ENCODE results near the gene COMMD1. TPM values are rescaled to one million over a fixed set of nuclear protein-coding genes. Genes with fewer than 3 reads are reported as not detected.
A peak's percentile ranks its signal among the peaks of the same experiment; 100 is the strongest.
"Not testable (repeated sequence)": the region's sequence is repeated elsewhere in the genome, so short reads cannot be mapped to it uniquely, and the experiment has no call there.

The COMMD1 gene
- total RNA-seq, 1 donor = 60.7 TPM

DNA sequence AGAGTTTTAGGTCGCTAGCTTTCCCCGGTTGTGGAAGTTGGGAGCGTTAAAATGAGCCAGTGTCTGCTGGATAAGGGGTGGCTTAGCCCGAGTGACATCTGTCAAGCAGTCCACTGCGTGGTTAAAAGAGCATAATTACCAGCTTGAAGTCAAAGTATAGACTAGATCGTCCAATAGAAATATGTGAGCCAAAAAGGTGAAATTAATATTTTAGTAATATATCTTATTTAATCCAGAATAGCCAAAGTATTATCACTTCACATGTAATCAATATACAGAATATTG lies 654 bp downstream of the COMMD1 start:
- no peak for DNase-seq (ENCODE audit: low read depth)
- TF ChIP-seq, protein P1, sequence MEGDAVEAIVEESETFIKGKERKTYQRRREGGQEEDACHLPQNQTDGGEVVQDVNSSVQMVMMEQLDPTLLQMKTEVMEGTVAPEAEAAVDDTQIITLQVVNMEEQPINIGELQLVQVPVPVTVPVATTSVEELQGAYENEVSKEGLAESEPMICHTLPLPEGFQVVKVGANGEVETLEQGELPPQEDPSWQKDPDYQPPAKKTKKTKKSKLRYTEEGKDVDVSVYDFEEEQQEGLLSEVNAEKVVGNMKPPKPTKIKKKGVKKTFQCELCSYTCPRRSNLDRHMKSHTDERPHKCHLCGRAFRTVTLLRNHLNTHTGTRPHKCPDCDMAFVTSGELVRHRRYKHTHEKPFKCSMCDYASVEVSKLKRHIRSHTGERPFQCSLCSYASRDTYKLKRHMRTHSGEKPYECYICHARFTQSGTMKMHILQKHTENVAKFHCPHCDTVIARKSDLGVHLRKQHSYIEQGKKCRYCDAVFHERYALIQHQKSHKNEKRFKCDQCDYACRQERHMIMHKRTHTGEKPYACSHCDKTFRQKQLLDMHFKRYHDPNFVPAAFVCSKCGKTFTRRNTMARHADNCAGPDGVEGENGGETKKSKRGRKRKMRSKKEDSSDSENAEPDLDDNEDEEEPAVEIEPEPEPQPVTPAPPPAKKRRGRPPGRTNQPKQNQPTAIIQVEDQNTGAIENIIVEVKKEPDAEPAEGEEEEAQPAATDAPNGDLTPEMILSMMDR (IDR thresholded peaks at IDR 0.05; ENCODE audit: insufficient read depth, low read length) = no peak
- H3K4me3 ChIP-seq (ENCODE audit: low read depth, low read length) = peak overlapping the region; percentile 95

DNA sequence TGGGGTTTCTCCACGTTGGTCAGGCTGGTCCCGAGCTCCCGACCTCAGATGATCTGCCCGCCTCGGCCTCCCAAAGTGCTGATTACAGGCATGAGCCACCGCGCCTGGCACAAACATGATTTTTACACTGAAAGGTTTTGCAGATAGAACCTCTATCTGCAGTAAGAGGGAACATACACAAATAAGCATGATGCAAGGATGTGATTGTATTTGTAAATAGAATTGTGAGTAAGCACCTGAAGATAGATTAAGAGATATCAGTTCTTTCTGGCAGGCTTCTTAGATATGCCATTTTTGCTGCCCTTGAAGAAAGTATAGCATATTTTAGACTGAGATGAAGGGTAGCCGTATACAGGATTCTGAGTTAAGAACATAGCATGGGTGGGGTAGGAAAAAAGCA lies 3.6 kb downstream of the COMMD1 start:
- no peak for DNase-seq (ENCODE audit: low read depth)
- TF ChIP-seq, protein P1 (IDR thresholded peaks at IDR 0.05; ENCODE audit: insufficient read depth, low read length) = no peak
- no peak overlapping the region for H3K4me3 ChIP-seq (ENCODE audit: low read depth, low read length)

DNA sequence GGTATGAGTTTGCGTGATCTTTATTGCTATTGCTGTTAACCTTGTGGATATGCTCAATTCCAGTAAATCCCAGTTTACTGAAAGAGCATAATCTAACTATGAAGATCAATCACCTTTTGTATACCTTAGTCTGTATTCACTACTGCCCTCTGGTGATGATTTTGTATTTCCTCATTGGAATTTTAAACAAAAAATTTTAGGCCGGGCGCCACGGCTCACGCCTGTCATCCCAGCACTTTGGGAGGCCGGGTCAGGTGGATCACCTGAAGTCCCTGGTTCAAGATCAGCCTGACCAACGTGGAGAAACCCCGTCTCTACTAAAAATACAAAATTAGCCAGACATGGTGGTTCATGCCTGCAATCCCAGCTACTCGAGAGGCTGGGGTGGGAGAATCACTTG lies 5.1 kb downstream of the COMMD1 start:
- no peak overlapping the region for H3K4me3 ChIP-seq (ENCODE audit: low read depth, low read length)
- no peak for DNase-seq (ENCODE audit: low read depth)
- TF ChIP-seq, protein P1 (IDR thresholded peaks at IDR 0.05; ENCODE audit: insufficient read depth, low read length) = peak; percentile 20

DNA sequence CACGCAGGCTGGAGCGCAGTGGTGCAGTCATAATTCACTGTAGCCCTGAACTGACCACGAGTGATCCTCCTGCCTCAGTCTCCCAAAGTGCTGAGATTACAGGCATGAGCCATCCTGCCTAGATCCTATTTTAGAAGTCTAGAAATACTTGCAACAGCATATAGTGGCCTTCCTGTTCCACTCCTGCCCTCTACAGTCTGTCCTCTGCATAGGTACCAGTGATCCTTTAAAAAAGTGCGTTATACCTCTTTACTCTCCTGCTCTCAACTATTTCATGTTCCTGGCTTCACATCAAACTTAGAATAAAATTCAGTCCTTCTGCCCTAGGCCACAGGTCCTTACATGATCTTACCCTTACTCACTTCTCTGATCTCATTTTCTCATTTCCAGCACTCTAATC lies 6.0 kb downstream of the COMMD1 start:
- DNase-seq (ENCODE audit: low read depth) = no peak
- TF ChIP-seq, protein P1 (IDR thresholded peaks at IDR 0.05; ENCODE audit: insufficient read depth, low read length) = peak; percentile 12
- no peak overlapping the region for H3K4me3 ChIP-seq (ENCODE audit: low read depth, low read length)

- not testable (repeated sequence) for H3K4me3 ChIP-seq (ENCODE audit: low read depth, low read length); DNase-seq (ENCODE audit: low read depth)
Observed at GRCh38 chr2:61914794-61915193, 9.3 kb downstream of the COMMD1 start.

DNA sequence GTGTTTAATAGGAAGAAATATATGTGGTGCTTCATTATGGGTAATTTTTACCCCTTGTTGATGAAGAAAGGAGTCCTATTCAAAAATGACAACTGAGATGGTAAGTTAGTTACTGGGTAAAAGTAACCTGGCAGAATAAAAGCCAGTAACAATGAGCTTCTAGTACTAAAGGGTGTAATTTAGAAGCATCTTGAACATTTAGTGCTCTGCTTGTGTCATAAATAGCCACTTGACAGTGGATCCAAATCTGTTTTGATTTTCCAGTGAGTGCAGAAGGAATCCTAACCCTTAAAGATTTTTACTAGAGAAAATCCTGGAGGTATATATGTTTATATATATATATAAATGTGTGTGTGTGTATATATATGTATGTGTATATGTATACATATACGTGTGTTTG lies 15.1 kb downstream of the COMMD1 start:
- TF ChIP-seq, protein P1 (IDR thresholded peaks at IDR 0.05; ENCODE audit: insufficient read depth, low read length) = no peak
- H3K4me3 ChIP-seq (ENCODE audit: low read depth, low read length) = no peak overlapping the region
- DNase-seq (ENCODE audit: low read depth) = no peak

DNA sequence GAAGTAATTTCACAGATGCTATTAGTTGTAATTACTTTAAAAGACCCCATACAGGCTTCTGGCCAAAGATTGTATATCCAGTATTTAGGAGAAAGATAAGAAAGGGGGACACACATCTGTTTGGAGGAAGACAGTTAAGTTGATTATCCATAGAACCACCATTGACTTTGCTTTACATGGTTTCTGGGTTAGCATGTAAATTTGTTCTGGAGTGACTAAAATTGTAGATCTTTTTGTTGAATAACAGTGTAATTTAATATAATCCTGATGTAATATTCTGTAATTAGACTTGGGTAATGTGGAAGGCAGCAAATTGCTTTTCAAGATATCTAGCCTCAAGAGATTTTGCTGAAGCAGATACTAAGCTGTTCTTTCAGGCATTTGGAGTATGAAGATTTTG lies 17.2 kb downstream of the COMMD1 start:
- TF ChIP-seq, protein P1 (IDR thresholded peaks at IDR 0.05; ENCODE audit: insufficient read depth, low read length) = no peak
- no peak overlapping the region for H3K4me3 ChIP-seq (ENCODE audit: low read depth, low read length)
- peak; percentile 17 for DNase-seq (ENCODE audit: low read depth)
